Fibroblast of skin of right quadriceps (primary cell): Measurements from ENCODE around the gene MS4A1.
"Not testable (repeated sequence)": the region's sequence is repeated elsewhere in the genome, so short reads cannot be mapped to it uniquely, and the experiment has no call there.

Source experiments
- DNase-seq: peaks from one replicate; pipeline ENCODE4 v3.0.0-alpha.2; 2013

Gene MS4A1

DNA sequence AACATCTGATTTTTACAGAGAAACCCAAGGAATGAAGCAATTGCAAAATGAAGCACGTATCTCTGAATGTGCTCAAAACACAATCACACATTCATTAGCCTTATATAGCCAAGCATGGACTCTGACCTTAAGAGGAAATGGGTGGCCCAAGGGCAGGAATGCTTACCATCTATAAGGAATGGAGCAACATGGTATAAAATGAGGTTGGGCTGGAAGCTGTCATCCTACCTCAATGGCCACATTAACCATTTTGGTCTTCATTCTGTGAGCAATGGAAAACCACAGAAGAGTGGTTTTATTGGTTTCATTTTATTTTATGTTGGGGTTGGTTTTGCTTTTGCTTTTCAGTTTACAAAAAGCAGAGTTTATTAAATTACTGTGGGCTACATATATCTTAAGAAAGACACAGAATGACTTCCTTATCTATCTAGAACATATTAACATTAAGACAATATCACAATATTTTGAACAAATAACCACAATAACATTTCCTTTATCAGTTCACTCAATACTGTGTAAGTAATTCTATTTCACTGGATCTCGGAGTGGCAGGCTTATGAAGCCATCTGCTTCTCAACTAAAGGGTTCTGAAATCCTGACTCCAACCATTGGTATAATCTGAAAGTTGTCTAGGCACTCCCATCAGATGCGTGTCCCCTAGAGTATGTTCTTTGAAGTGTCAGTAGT is 48.7 kb downstream of the MS4A1 start:
- no peak for DNase-seq

GRCh38 chr11:60509609-60510008 is 54.0 kb downstream of the MS4A1 start:
- DNase-seq = not testable (repeated sequence)

GRCh38 chr11:60510209-60510608 is 54.6 kb downstream of the MS4A1 start:
- DNase-seq = not testable (repeated sequence)

- DNase-seq = no peak
Observed at GRCh38 chr11:60511393-60511792, 55.7 kb downstream of the MS4A1 start.

DNA sequence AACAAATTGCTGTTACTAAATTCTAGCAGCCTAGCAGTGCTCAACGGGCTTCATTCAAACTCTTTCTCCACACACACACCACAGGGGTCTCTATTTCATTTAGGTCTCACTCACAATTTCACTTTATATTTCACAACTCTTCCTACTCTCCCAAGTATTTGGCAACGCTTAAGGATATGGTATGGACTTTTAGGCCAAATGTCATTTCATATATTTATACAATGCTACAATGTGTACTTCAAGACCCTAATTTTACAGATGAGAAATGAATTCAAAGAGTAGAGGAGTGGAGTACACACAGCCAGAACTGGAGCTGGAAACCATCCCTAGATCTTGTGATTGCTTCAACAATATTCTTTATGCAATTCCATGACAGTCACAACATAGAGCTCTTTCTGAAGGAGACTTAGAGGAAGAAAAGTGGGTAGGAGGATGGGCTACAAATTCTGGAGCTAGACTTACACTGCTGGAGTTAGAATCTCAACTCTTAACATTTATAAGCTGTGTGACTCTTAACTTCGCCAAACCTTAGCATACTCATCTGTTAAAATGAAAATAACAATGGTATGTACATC is 57.1 kb downstream of the MS4A1 start:
- DNase-seq = no peak

GRCh38 chr11:60513496-60514460 is 58.1 kb downstream of the MS4A1 start:
- DNase-seq = no peak

- DNase-seq = no peak
Observed at GRCh38 chr11:60515144-60515855, 59.7 kb downstream of the MS4A1 start, which contains the start of gene MS4A13. MS4A13 (plus strand) TSS chr11:60515392; CDS start chr11:60518084, 2,692 bp downstream.
